ENCODE measurements around the gene PRDM15.

PRDM15 gene

GRCh38 chr21:41869771-41870170 is 9.4 kb downstream of the PRDM15 start:
- no peak for DNase-seq (ENCODE audit: low spot score)
- in situ Hi-C loops (cut with MboI; ENCODE audit: low pct_unique_long_range_greater_than_20kb, low sequenced_read_pairs, unreplicated experiment) = no loop called here
- TF ChIP-seq CTCF (IDR thresholded peaks at IDR 0.05; ENCODE audit: extremely low read depth, insufficient read depth, missing control alignments) = no peak

GRCh38 chr21:41868062-41868710 is 11.0 kb downstream of the PRDM15 start:
- DNase-seq (ENCODE audit: low spot score) = peak; percentile 68
- no peak for TF ChIP-seq CTCF (IDR thresholded peaks at IDR 0.05; ENCODE audit: extremely low read depth, insufficient read depth, missing control alignments)
- in situ Hi-C loops (cut with MboI; ENCODE audit: low pct_unique_long_range_greater_than_20kb, low sequenced_read_pairs, unreplicated experiment) = no loop called here

GRCh38 chr21:41867313-41867712 is 11.8 kb downstream of the PRDM15 start:
- TF ChIP-seq CTCF (IDR thresholded peaks at IDR 0.05; ENCODE audit: extremely low read depth, insufficient read depth, missing control alignments) = no peak
- in situ Hi-C loops (cut with MboI; ENCODE audit: low pct_unique_long_range_greater_than_20kb, low sequenced_read_pairs, unreplicated experiment) = no loop called here
- no peak for DNase-seq (ENCODE audit: low spot score)

- no peak for TF ChIP-seq CTCF (IDR thresholded peaks at IDR 0.05; ENCODE audit: extremely low read depth, insufficient read depth, missing control alignments)
- in situ Hi-C loops (cut with MboI; ENCODE audit: low pct_unique_long_range_greater_than_20kb, low sequenced_read_pairs, unreplicated experiment) = no loop called here
- DNase-seq (ENCODE audit: low spot score) = no peak
Measured at GRCh38 chr21:41866274-41866809, 12.8 kb downstream of the PRDM15 start.

- TF ChIP-seq CTCF (IDR thresholded peaks at IDR 0.05; ENCODE audit: extremely low read depth, insufficient read depth, missing control alignments) = no peak
- in situ Hi-C loops (cut with MboI; ENCODE audit: low pct_unique_long_range_greater_than_20kb, low sequenced_read_pairs, unreplicated experiment) = no loop called here
- DNase-seq (ENCODE audit: low spot score) = peak; percentile 73
Measured at GRCh38 chr21:41865002-41865777, 14.0 kb downstream of the PRDM15 start.

- in situ Hi-C loops (cut with MboI; ENCODE audit: low pct_unique_long_range_greater_than_20kb, low sequenced_read_pairs, unreplicated experiment) = no loop called here
- no peak for DNase-seq (ENCODE audit: low spot score)
- TF ChIP-seq CTCF (IDR thresholded peaks at IDR 0.05; ENCODE audit: extremely low read depth, insufficient read depth, missing control alignments) = no peak
Measured at GRCh38 chr21:41864311-41865001, 14.7 kb downstream of the PRDM15 start.

Data from GM13977 (cell line).